ENCODE data around the gene F5. TPM values are rescaled to one million over a fixed set of nuclear protein-coding genes. Genes with fewer than 3 reads are reported as not detected.
"Not testable (repeated sequence)": the region's sequence is repeated elsewhere in the genome, so short reads cannot be mapped to it uniquely, and the experiment has no call there.

Gene F5
- total and polyA plus RNA-seq, 4 experiments from 2014 or later, result 1.4 to 6.1 (median 4.1) TPM

GRCh38 chr1:169548282-169548681, 38.0 kb downstream of the F5 start:
- no peak overlapping the region for H3K27ac ChIP-seq (ENCODE audit: low read depth, low read length)
- no peaks in the 10 kb centered on the region for H3K27me3 ChIP-seq (ENCODE audit: insufficient read depth, low read length)
- peaks cover 0 to 1% (median 0%) of the 10 kb centered on the region in 8 donors for H3K9me3 Mint-ChIP-seq
- H3K9me3 ChIP-seq (ENCODE audit: control insufficient read depth in 1 of 2, low read length in 2 of 2), result no peaks in the 10 kb centered on the region
- ChIA-PET CTCF (ENCODE audit: partially characterized antibody) (interaction anchor here (0.7 to 8.5 kb wide), 16 partner anchors 10 to 945 kb away, joined by 3 to 110 read pairs (median 6); partner anchors contain the start of genes F5 and METTL18), POLR2A (ENCODE audit: partially characterized antibody) (interaction anchor here (0.7 kb wide), 1 partner anchor 173 kb away, joined by 3 read pairs; no protein-coding TSS in a partner anchor)
- H3K4me3 ChIP-seq (ENCODE audit: low read length in 2 of 2), result no peak overlapping the region
- intact Hi-C loops (cut with micrococcal nuclease), result loop anchor here (5.0 kb wide), 1 partner anchor 61 kb away; the partner anchor contains the start of gene SLC19A2
- no peaks in the 10 kb centered on the region for H3K27me3 Mint-ChIP-seq
- no peaks in the 10 kb centered on the region for H3K36me3 Mint-ChIP-seq
- no peaks in the 10 kb centered on the region for H3K4me1 ChIP-seq (ENCODE audit: insufficient read depth, low read length)
- H3K4me1 Mint-ChIP-seq, result peaks cover 0 to 2% (median under 1%) of the 10 kb centered on the region in 4 donors
- H3K4me3 Mint-ChIP-seq, result no peak overlapping the region
- no peak for DNase-seq
- no peaks in the 10 kb centered on the region for H3K36me3 ChIP-seq (ENCODE audit: insufficient read depth, low read length)
- H3K27ac Mint-ChIP-seq, result no peak overlapping the region

- Histone ChIP-seq H3K36me3 (ENCODE audit: insufficient read depth, low read length) (no peaks in the 10 kb centered on the region), H3K27ac (ENCODE audit: low read depth, low read length) (no peak overlapping the region), H3K27me3 (ENCODE audit: insufficient read depth, low read length) (no peaks in the 10 kb centered on the region), H3K4me3 (ENCODE audit: low read length in 2 of 2) (no peak overlapping the region), H3K4me1 (ENCODE audit: insufficient read depth, low read length) (no peaks in the 10 kb centered on the region), H3K9me3 (ENCODE audit: control insufficient read depth in 1 of 2, low read length in 2 of 2) (no peaks in the 10 kb centered on the region)
- H3K9me3 Mint-ChIP-seq, result peaks cover 0 to 1% (median 0%) of the 10 kb centered on the region in 8 donors
- ChIA-PET POLR2A (ENCODE audit: partially characterized antibody) (interaction anchor here (0.6 to 1.0 kb wide), 2 partner anchors 80 to 160 kb away, joined by 3 to 5 read pairs; no protein-coding TSS in a partner anchor), CTCF (ENCODE audit: partially characterized antibody) (interaction anchor here (0.5 to 8.5 kb wide), 24 partner anchors 12 to 1203 kb away, joined by 3 to 110 read pairs (median 3); partner anchors contain the start of genes F5 and SLC19A2)
- H3K36me3 Mint-ChIP-seq, result peaks cover 0 to 1% of the 10 kb centered on the region in 2 donors
- no peak overlapping the region for H3K27ac Mint-ChIP-seq
- intact Hi-C loops (cut with micrococcal nuclease), result loop anchor here (1.0 to 5.0 kb wide), 4 partner anchors 59 to 1204 kb away; partner anchors contain the start of gene SLC19A2
- no peaks in the 10 kb centered on the region for H3K27me3 Mint-ChIP-seq
- peak; percentile 65 to 68 (median 66) for DNase-seq
- peaks cover 0 to 2% (median under 1%) of the 10 kb centered on the region in 4 donors for H3K4me1 Mint-ChIP-seq
- H3K4me3 Mint-ChIP-seq, result no peak overlapping the region
These were observed 39.9 kb downstream of the F5 start for GRCh38 chr1:169546087-169546995.

GRCh38 chr1:169545472-169545871, 40.8 kb downstream of the F5 start:
- POLR2A ChIA-PET (ENCODE audit: partially characterized antibody), result no interaction called here

GRCh38 chr1:169538998-169539871, 47.0 kb downstream of the F5 start:
- H3K9me3 ChIP-seq (ENCODE audit: control insufficient read depth in 1 of 2, low read length in 2 of 2), result no peaks in the 10 kb centered on the region
- intact Hi-C loops (cut with micrococcal nuclease), result no loop called here
- H3K27me3 Mint-ChIP-seq, result peaks cover 0 to 2% of the 10 kb centered on the region in 2 donors
- CTCF ChIA-PET (ENCODE audit: partially characterized antibody), result no interaction called here
- H3K4me3 ChIP-seq (ENCODE audit: low read length in 2 of 2), result no peak overlapping the region
- no peaks in the 10 kb centered on the region for H3K36me3 ChIP-seq (ENCODE audit: insufficient read depth, low read length)
- H3K27ac ChIP-seq (ENCODE audit: low read depth, low read length), result no peak overlapping the region
- H3K4me3 Mint-ChIP-seq, result no peak overlapping the region
- H3K36me3 Mint-ChIP-seq, result peaks cover 0 to 3% of the 10 kb centered on the region in 2 donors
- no peak overlapping the region for H3K27ac Mint-ChIP-seq
- no peak for DNase-seq
- H3K27me3 ChIP-seq (ENCODE audit: insufficient read depth, low read length), result no peaks in the 10 kb centered on the region
- POLR2A ChIA-PET (ENCODE audit: partially characterized antibody), result no interaction called here
- no peaks in the 10 kb centered on the region for H3K4me1 Mint-ChIP-seq
- H3K9me3 Mint-ChIP-seq, result no peaks in the 10 kb centered on the region
- no peaks in the 10 kb centered on the region for H3K4me1 ChIP-seq (ENCODE audit: insufficient read depth, low read length)

More at GRCh38 chr1:169545472-169545871, 40.8 kb downstream of the F5 start:
- Mint-ChIP-seq H3K27me3 (no peaks in the 10 kb centered on the region), H3K4me3 (no peak overlapping the region), H3K36me3 (peaks cover 0 to 1% of the 10 kb centered on the region in 2 donors), H3K27ac (no peak overlapping the region), H3K9me3 (no peaks in the 10 kb centered on the region), H3K4me1 (peaks cover 0 to 2% (median under 1%) of the 10 kb centered on the region in 4 donors)
- Histone ChIP-seq H3K9me3 (ENCODE audit: control insufficient read depth in 1 of 2, low read length in 2 of 2) (no peaks in the 10 kb centered on the region), H3K4me1 (ENCODE audit: insufficient read depth, low read length) (no peaks in the 10 kb centered on the region), H3K4me3 (ENCODE audit: low read length in 2 of 2) (no peak overlapping the region), H3K27me3 (ENCODE audit: insufficient read depth, low read length) (no peaks in the 10 kb centered on the region), H3K27ac (ENCODE audit: low read depth, low read length) (no peak overlapping the region), H3K36me3 (ENCODE audit: insufficient read depth, low read length) (no peaks in the 10 kb centered on the region)
- CTCF ChIA-PET (ENCODE audit: partially characterized antibody), result interaction anchor here (0.5 to 8.5 kb wide), 17 partner anchors 9 to 1202 kb away, joined by 3 to 110 read pairs (median 4); partner anchors contain the start of genes F5 and SLC19A2
- no peak for DNase-seq
- intact Hi-C loops (cut with micrococcal nuclease), result loop anchor here (5.0 kb wide), 1 partner anchor 58 kb away; the partner anchor contains the start of gene SLC19A2

GRCh38 chr1:169534653-169535052, 51.6 kb downstream of the F5 start:
- H3K27me3 Mint-ChIP-seq, result peaks cover under 1 to 6% of the 10 kb centered on the region in 2 donors
- no peaks in the 10 kb centered on the region for H3K36me3 ChIP-seq (ENCODE audit: insufficient read depth, low read length)

GRCh38 chr1:169533528-169534190, 52.6 kb downstream of the F5 start:
- H3K36me3 Mint-ChIP-seq; CTCF ChIA-PET (ENCODE audit: partially characterized antibody); H3K36me3 ChIP-seq (ENCODE audit: insufficient read depth, low read length); intact Hi-C loops (cut with micrococcal nuclease); H3K27ac ChIP-seq (ENCODE audit: low read depth, low read length); H3K9me3 ChIP-seq (ENCODE audit: control insufficient read depth in 1 of 2, low read length in 2 of 2); H3K4me3 ChIP-seq (ENCODE audit: low read length in 2 of 2); H3K4me3 Mint-ChIP-seq; H3K9me3 Mint-ChIP-seq; POLR2A ChIA-PET (ENCODE audit: partially characterized antibody); H3K27ac Mint-ChIP-seq; H3K27me3 Mint-ChIP-seq; H3K4me1 ChIP-seq (ENCODE audit: insufficient read depth, low read length); H3K27me3 ChIP-seq (ENCODE audit: insufficient read depth, low read length); DNase-seq; H3K4me1 Mint-ChIP-seq: not testable (repeated sequence)

More at GRCh38 chr1:169534653-169535052, 51.6 kb downstream of the F5 start:
- Histone ChIP-seq H3K27me3 (ENCODE audit: insufficient read depth, low read length) (no peaks in the 10 kb centered on the region), H3K4me1 (ENCODE audit: insufficient read depth, low read length) (no peaks in the 10 kb centered on the region), H3K9me3 (ENCODE audit: control insufficient read depth in 1 of 2, low read length in 2 of 2) (no peaks in the 10 kb centered on the region), H3K27ac (ENCODE audit: low read depth, low read length) (no peak overlapping the region), H3K4me3 (ENCODE audit: low read length in 2 of 2) (no peak overlapping the region)
- H3K4me1 Mint-ChIP-seq, result no peaks in the 10 kb centered on the region
- no peak overlapping the region for H3K27ac Mint-ChIP-seq
- no peak overlapping the region for H3K4me3 Mint-ChIP-seq
- POLR2A ChIA-PET (ENCODE audit: partially characterized antibody), result no interaction called here
- DNase-seq, result no peak
- intact Hi-C loops (cut with micrococcal nuclease), result no loop called here
- no peaks in the 10 kb centered on the region for H3K9me3 Mint-ChIP-seq
- CTCF ChIA-PET (ENCODE audit: partially characterized antibody), result no interaction called here
- peaks cover 0 to 2% of the 10 kb centered on the region in 2 donors for H3K36me3 Mint-ChIP-seq

Measured in CD4-positive, alpha-beta memory T cell (primary cell).